Fibroblast of skin of right quadriceps (primary cell): Measurements from ENCODE around the gene ARMH1.

Experiments used
- DNase-seq: peaks from one replicate; pipeline ENCODE4 v3.0.0-alpha.2; 2013

Gene ARMH1

GRCh38 chr1:44674113-44675000 lies at the start of gene ARMH1, which contains the start of gene TMEM53:
Gene ARMH1 (plus strand): TSS chr1:44674714. CDS start chr1:44689698, 14,984 bp downstream.
Gene TMEM53 (minus strand): TSS chr1:44674481. CDS start chr1:44674391, 90 bp downstream.
- DNase-seq = peak; percentile 99

- DNase-seq = no peak
Measured at GRCh38 chr1:44625348-44625747, 49.2 kb upstream of the ARMH1 start.

GRCh38 chr1:44628962-44629756 lies 45.4 kb upstream of the ARMH1 start:
- DNase-seq = peak; percentile 90

GRCh38 chr1:44630116-44630515 lies 44.4 kb upstream of the ARMH1 start:
- peak; percentile 67 for DNase-seq

DNA sequence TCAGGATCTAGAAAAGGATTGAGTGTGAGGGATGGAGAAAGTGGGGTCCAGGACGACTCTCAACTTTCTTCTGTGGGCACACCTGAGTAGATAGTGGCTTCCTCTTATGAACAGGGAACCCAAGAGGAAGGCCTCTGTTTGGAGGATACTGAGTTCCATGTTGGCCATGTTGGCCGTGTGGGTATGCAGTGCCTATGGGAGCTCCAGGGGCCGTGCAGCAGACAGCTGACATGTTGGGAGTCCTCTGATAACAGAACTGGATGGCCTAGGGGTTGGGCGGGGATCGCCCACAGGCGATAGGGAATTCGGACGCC lies 43.2 kb upstream of the ARMH1 start:
- no peak for DNase-seq

DNA sequence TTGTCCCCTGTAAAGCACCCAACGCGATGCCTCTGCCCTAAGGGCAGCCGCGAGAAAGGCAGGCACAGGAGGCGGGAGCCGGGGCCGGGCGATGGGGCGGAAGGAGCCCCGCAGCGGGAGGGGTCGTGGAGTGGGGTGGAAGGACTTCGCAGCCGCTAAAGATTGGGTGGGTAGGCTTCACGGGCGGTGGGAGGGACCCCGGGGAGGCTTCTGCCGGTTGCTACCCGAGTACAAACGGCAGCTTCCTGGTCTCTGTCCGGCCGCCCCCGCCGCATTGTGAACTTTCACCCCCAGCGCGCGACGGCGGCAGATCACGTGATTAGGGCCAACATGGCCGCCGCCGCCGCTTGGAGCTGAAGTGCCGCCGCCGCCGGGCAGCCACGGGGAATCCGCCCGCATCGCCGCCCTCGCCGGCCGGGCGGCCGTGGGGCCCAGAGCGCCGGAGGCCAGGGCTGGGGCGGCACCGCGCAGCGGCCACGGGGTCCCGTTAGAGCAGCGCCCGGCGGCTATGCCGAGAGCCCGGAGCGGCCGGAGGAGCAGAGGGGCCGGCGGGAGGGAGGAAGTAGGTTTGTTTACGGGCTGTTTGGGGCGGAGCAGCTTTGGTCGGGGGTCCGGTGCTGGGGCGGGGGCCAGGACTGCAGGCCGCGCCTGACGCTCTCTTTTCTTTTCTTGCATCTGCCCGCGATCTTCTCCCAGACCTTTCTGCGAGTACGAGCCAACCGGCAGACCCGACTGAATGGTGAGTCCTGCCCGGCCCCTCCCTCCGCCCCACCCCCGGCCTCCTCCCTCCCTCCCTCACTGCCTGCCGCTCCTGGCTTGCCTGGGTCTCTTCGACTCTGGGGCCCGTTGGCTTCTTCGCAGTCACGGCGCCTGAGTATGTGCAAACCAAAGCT lies 42.6 kb upstream of the ARMH1 start:
- peak; percentile 85 for DNase-seq

DNA sequence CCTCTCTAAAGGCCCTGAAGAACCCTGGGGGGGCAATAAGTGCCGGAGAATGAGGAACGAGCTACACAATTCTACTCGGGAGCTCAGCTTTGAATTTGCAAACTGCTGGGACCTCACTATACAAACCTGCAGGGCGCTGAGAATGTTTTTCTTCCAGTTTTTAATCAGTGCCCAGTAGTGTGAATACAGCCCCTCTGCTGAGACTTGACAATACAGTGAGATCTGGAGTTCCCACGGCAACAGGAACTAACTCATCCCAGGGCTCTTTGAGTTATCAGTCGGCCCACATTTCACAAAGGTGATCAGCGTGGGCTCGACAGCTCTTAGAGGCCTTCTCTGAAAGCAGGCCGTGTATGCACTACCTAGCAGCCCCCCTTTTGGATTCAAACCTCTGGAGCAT lies 41.9 kb upstream of the ARMH1 start:
- no peak for DNase-seq

DNA sequence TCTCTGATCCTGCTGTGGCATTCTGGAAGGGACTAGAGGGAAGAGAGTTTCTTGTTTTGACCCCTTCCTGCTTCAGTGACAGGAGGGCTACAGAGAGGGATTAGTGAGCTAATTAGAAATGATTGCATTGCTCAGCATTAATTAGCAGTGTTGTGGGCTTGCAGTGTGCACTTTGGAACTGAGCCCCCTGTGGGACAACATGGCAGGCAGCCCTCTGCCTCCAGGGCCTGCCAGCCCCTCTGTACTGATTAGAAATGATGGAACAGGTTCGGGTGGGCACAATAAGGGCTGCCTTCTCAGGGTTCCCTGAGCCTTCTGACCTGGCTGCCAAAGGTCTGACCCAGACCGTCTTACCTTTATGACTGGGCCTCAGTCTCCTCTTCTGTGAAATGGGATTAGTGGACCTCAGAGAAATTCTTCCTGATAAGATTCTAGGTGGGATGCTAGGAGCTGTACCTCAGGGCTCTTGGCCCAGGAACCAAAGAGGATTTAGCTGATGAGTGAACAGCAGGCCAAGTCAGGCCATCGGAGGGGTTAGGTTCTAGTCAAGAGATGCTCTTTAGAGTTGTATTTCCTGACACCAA lies 39.8 kb upstream of the ARMH1 start:
- DNase-seq = no peak

DNA sequence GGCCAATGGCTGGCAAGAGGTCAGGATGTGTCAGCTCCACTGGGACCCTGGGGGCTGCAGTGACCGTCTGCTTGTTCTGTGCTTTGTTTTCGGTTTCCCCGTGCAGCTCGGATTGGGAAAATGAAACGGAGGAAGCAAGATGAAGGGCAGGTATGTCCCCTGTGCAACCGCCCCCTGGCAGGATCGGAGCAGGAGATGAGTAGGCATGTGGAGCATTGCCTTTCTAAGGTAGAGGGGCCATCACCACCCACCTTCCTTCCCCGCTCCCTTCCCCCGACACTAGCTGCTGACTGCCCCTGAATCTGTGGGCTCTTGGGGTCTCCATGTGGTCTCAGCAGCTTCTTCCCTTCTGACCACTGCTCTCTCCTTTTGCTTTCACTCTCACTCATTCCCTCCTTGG lies 39.1 kb upstream of the ARMH1 start:
- no peak for DNase-seq

- DNase-seq = no peak
Measured at GRCh38 chr1:44636083-44636687, 38.3 kb upstream of the ARMH1 start.

DNA sequence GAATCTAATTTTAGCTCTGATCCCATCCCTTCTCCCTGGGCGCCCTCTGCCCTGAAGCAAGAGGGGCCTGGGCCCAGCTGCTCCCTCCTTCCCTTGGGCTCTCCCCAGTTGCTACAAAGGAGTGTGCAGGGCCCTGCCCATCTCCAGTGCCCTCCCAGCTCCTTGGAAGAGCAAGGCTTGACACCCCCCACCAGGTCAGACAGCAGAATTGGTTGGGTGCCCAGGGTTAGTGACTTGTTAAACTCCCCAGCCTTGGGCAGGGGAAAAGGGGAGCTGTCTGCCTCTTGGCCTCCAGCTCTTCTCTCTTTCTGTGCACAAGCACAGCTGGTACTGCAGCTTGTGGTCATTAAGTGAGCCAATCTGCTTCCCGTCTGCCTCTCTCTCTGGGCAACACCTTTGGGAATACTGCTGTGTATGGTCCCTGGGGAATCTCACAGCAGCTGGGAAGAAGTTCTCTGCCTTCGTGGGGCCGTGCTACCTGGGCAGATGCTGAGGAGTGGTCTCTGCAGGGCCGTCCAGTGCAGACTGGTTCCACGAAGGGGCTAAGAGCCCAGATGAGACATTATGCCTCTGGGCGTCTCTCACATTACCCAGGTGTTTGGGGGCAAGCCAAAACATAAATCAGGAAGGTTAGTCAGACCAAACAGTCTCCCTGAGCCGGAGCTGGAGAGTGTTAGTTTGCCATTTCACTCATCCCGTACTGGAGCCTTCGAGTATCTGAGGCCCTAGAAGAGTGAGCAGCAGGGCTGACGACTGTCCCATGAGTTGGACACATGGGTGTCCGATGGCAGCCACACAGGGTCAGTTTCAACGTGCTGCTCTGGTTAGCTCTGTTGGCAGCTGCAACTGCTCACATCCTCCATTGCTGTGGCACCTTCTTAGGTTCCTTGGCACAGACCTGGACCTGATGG lies 37.6 kb upstream of the ARMH1 start:
- DNase-seq = peak; percentile 34

GRCh38 chr1:44637702-44638411 lies 36.7 kb upstream of the ARMH1 start:
- no peak for DNase-seq

DNA sequence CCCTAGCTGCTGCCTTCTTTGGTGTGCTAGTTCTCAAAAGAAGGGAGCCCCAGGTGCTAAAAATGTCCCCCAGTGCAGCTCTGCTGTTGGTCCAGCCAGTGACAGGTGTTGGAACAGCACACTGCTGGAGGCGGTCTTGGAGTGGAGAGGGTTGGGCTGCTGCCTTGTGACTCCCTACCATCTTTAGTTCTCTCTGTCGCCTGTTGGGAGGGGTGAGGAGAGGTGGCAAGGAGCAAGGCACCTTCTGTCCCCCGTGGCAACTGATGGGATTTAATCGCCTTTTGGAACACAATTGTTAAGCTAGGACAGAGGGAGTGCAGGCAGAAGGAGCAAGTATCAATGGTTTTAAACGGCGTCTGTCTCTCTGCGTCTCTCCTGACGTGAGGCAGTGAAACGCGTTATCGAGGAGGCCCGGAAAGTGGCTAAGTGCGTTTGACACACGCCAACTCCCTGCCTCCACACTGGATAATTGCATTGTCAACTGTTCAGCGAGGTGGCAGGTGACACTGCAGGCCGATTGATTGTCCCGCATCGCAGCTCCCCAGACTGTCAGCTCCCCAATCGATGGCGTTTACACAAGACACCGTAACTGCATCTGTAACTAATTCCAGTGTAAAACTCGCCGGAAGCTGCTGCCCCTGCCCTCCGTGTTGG lies 34.2 kb upstream of the ARMH1 start:
- DNase-seq = no peak

DNA sequence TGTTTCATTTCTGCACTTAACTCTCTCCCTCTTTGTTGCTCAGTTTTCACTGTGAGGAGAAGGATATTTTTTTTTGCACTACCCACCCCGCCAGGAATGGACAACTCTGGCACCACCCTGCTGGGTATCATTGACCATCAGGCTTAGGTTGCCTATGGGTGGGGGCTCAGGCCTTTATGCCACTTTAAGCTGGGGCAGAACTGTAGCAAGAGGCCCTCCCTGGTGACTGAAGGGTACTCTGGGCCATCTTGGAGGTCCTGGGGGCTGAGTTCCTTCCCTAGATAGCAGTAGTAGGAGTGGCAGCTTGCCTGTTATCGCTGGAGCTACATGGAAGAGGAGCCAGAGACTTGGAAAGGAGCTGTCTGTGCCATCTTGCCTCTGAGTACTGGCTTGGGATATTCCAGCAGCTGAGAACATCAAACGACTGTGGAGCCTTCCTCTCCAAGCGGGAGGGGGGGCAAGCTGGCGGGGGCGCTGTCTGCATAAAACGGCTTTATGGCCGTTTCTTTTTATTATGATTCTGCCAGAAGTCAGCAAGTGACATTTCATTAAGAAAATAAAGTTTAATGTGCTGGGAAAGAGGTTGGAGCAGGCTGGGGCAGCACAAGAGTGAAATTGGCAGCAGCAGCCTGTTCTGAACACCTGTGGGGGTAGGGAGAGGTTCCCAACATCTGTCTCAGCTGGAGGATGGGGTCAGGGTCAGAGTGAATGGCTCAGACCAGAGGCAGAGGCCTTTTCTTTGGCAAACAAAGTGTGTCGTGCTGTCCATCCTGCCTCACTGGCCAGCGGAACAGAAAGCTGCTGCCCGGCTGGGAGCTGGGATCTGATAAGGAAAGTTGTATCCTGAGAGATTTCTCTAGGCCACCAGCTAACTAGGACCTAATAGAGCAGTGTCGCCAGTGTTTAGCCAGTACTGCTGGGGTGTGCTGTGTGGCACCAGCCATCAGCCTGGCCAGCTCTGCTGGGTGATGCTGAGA lies 33.1 kb upstream of the ARMH1 start:
- no peak for DNase-seq

GRCh38 chr1:44642255-44642654 lies 32.3 kb upstream of the ARMH1 start:
- no peak for DNase-seq

GRCh38 chr1:44642925-44643324 lies 31.6 kb upstream of the ARMH1 start:
- no peak for DNase-seq

DNA sequence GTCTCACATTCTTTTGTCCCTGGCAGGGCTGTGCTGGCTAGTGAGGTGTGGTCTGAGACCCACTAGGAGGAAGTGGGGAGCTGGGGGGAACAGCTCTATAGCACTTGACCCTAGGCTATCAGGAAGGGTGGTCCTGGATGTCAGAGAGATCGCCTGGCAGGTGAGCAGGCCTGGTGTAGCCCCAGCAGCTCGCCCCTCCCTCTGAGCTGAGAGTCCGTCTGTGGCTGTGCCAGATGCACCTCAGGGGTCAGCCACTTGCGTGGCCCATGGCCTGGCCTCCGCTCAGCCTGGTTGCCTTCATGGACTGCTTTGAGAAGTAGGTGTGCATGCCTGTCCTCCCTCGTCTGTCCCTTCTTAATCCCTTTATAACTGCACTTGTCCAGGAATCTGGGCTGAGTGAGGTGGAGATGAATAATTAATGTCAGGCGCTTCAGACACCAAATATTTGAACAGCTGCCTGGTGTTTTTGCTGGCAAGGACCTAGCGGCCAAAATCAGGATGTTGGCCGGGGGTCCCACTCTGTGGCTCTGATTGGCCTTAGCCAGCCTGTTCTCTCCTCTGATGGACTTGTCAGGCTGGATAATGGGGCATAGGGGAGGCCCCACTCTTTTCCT lies 30.7 kb upstream of the ARMH1 start:
- no peak for DNase-seq

DNA sequence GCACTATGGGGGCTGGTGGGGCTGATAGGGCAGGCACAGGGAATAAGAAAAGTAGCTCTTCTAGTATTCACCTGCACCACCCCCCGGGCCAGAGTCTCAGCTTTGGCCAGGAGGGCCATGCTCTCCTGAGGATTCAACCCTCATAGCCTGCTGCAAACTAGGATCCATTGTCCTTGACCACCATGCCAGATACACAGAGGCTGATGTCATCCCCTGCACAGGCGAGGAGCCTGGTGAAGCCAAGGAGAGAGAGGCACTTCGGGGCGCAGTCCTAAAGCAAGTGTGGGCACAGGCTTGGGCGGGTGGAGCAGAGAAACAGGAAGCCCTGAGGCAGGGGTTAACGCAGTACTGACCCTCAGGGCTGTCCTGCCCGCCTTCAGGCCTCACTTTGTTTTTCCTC lies 29.7 kb upstream of the ARMH1 start:
- DNase-seq = no peak
